Central memory CD4-positive, alpha-beta T cell (primary cell): ENCODE results near the gene LLPH.
"Not testable (repeated sequence)": the region's sequence is repeated elsewhere in the genome, so short reads cannot be mapped to it uniquely, and the experiment has no call there.

ENCODE experiments used
- DNase-seq: peaks from one replicate; pipeline ENCODE4 v3.0.0; 2022
- total RNA-seq, 3 experiments: gene quantifications; one replicate each; lab custom pipeline; 2026; lab: John Stamatoyannopoulos, UW

Gene LLPH
- 13.9 to 36.1 (median 31.9) reads per million in 3 experiments for total RNA-seq

GRCh38 chr12:66130267-66131066 is at the start of gene LLPH:
Gene LLPH, minus strand, starts transcription at chr12:66130750. Its CDS starts 1,644 bp downstream, at chr12:66129106.
- peak; percentile 86 for DNase-seq

GRCh38 chr12:66176105-66176900 is 45.8 kb upstream of the LLPH start:
- no peak for DNase-seq

DNA sequence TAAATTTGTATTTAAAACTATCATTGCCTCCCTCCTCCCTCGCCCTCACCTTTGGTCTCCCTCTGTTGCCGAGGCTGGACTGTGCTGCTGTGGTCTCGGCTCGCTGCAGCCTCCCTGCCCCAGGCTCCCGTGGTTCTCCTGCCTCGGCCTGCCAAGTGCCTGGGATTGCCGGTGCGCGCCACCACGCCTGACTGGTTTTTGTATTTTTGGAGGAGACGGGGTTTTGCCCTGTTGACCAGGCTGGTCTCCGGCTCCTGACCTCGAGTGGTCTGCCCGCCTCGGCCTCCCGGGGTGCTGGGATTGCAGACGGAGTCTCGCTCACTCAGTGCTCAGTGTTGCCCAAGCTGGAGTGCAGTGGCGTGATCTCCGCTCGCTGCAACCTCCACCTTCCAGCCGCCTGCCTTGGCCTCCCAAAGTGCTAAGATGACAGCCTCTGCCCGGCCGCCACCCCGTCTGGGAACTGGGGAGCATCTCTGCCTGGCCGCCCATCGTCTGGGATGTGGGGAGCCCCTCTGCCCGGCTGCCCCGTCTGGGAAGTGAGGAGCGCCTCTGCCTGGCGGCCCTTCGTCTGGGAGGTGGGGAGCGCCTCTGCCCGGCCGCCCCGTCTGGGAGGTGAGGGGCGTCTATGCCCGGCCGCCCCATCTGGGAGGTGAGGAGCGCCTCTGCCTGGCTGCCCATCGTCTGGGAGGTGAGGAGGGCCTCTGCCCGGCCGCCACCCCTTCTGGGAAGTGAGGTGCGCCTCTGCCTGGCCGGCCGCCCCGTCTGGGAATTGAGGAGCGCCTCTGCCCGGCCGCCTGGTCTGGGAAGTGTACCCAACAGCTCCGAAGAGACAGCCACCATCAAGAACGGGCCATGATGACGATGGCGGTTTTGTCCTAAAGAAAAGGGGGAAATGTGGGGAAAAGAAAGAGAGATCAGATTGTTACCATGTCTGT is 44.1 kb upstream of the LLPH start:
- not testable (repeated sequence) for DNase-seq

DNA sequence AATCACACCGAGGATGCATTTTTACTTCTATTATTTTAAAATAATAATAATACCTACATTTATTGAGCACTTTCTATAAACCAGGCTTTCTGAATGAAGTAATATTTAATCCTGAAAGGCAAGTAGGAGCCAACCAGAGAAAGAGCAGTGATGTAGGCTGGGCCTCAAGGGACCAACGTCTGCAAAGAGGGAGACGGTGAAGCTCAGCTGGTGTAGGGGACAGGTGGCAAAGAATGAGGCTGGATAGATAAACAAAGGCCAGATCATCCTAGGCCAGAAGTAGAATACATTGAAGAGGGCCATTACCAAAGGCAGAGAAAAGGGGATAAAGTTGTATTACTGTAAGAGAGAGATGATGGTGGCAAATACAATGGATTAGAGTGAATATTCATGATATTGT is 40.1 kb upstream of the LLPH start:
- no peak for DNase-seq

DNA sequence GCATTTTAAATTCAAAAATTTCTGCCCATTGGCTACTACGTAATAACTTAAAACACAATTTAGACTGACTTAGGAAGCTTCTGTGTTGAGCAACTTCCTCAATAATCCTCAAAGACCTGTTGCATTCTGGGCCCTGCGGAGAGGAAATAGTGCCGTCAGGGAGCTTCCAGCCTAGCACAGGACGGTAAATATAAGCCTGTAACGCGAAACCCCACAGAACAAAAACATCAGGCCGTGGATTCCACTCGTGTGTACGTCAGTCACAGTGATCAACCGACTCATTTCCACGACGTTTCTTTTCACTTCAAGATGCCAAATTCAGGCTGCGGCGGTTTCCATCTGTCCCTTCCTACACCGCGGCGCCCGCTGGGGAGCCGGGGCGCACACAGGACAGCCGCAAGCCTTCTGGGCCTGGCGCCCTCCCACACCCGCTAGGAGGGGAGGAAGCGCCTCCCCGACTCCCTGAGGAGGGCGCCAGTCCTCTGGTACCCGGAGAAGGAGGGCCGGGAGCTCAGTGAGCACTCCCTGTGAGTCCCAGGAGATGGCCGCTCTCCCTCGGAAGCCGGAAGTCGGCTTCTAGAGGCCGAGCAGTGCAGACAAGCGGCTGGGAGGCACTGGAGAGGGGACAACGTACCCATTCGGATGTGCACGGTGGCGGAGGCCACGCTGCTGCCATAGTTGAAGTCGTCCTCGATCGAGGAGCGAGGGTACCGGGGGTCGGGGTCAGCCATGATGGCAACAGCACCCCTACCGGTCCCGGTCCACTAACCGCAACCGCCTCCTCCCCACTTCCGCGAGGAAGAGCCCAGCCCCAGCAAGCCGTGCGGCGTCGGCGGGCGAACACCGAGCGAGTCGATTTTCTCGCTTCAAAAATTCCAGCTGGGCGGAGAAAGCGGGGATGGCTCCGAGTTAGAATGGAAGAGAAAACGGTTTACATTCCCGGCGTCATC is 38.9 kb upstream of the LLPH start, which contains the start of gene TMBIM4:
TMBIM4 (minus strand) TSS at position 776 of the 950 bp plus-strand sequence; CDS start at position 731, 45 bp downstream.
- DNase-seq: peak; percentile 87

DNA sequence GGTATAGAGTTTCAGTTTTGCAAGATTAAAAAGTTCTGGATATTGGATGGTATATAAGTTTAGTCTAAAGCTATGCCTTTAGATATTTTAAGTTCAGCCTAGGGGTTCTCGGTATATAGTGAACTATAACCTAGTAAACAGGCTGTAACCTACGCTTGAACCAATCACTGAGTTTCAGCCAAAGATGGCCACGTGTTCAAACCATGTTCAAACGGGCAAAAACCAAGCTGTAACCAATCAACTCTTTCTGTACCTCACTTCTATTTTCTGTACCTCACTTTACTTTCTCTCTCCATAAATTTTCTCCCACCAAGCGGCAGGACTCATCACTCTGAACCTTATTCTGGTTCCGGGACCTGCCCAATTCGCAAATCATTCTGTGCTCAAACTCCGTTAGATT is 37.9 kb upstream of the LLPH start:
- no peak for DNase-seq

DNA sequence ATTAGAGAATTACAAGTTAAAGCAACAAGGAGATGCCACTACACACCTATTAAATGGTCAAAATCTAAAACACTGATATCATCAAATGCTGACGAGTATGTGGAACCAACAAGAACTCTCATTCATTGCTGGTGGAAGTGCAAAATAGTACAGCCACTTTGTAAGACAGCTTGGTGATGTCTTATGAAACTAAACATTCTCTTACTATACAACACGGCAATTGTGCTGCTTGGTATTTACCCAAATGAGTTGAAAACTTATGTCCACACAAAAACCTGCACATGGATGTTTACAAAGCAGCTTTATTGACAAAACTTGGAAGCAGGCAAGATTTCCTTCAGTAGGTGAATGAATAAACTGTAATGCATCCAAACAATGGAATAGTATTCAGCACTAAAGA is 36.0 kb upstream of the LLPH start:
- DNase-seq: no peak

DNA sequence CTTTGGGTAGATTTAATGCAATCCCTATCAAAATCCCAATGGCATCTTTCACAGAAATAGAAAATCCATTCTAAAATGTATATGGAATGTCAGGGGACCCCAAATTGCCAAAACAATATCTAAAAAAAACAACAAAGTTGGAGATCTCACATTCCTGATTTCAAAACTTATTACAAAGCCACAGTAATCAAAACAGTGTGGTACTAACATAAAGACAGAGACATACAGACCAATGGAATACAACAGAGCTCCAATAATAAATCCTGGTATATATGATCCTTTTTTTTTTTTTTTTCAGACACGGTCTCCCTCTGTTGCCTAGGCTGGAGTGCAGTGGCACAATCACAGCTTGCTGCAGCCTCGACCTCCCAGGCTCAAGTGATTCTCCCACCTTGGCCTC is 34.6 kb upstream of the LLPH start:
- DNase-seq: no peak

- DNase-seq: no peak
Observed at GRCh38 chr12:66164349-66164821, 33.8 kb upstream of the LLPH start.

DNA sequence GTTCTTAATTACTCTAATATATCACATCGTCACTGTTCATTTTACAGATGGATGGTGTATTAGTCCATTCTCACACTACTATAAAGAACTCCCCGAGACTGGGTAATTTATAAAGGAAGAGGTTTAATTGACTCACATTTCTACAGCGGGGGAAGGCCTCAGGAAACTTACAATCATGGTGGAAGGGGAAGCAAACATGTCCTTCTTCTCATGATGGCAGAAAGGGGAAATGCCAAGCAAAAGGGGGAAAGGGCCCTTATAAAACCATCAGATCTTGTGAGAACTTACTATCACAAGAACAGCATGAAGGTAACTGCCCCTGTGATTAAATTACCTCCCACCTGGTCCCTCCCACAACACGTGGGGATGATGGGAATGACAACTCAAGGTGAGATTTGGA is 32.7 kb upstream of the LLPH start:
- DNase-seq: no peak

- no peak for DNase-seq
Observed at GRCh38 chr12:66162701-66163100, 32.2 kb upstream of the LLPH start.

DNA sequence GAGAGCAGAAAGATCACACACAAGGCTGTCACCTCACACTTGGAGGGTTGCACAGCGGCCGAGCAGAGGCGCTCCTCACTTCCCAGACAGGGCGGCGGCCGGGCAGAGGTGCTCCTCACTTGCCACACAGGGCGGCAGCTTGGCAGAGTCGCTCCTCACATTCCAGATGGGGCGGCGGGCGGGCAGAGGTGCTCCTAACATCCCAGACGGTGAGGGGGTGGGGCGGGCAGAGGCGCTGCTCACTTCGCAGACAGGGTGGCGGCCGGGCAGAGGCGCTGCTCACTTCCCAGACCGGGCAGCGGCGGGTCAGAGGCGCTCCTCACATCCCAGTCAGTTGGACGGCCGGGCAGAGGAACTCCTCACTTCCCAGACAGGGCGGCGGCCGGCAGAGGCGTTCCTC is 30.2 kb upstream of the LLPH start:
- DNase-seq: no peak

GRCh38 chr12:66159123-66159522 is 28.6 kb upstream of the LLPH start:
- DNase-seq: no peak

DNA sequence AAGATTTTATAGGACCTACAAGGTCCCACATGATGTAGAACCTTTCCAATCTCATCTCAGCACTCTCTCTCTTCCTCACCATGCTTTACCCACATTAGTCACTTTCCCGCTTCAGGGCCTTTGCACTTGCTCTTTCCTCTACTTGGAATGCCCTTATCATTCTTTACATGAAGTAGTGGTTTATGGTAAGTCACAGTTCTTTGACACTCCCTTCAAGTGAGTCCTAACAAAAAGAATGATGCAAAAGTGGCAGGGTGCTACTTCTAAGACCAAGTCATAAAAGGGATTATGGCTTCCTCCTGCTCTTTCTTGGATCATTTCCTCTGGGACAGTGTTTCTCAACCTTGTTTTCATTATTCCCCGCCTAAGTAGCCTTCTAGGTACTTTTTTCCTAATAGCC is 26.1 kb upstream of the LLPH start:
- no peak for DNase-seq

DNA sequence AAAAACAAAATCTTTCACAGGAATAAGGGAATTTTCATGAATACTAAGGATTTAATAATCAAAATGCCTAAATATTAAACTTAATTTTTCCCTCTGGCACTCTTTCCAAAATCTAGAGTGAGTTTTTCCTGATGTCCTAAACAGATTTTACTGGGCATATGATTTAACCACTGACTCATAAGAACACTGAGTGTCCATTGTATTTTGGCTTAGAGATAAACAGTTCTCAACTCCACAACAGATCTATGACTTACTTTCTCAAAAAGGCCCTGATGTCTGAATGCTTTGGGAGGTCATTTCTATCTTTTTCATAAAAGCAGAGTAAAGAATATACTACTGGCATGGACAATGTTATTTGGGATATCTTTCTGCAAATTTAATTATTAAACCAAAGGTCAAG is 24.2 kb upstream of the LLPH start:
- DNase-seq: no peak

DNA sequence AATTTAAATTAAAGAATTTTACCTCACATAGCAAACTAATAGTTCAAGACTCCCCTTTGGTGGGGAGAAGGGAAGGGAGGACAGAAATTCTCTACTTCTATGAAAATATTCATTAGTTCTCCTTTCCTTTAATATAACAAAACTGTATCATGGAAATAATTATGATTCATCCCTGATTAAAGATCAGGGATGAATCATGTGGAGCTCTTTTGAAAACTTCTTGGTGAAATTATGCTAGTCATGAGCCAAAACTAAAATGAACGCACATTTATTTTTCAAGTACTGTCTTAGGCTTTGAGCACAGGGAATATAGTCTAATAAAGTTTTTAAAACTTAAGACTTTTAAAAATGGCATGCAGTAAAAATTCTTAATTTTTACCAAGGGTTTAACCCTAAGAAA is 22.2 kb upstream of the LLPH start:
- no peak for DNase-seq

- no peak for DNase-seq
Observed at GRCh38 chr12:66149702-66150398, 19.3 kb upstream of the LLPH start.

- no peak for DNase-seq
Observed at GRCh38 chr12:66144791-66145754, 14.5 kb upstream of the LLPH start.

DNA sequence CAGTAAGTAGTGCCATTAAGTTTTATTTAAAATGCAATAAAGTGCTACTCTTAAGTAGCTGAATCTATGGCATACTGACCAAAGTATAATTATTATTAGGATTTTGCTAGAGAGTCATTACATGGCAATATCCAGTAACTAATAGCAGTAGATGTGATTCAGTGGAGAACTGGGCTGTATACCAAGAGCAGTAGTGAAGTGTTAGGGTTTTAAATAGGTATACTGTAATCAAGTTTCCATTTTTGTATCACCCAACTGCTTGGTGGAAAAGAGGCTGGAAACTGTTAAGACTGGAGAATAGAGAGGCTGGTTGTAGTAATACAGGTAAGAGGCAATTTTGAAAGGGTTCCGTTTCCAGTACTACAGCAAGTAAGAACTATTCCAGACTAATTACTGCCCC is 13.3 kb upstream of the LLPH start:
- no peak for DNase-seq

DNA sequence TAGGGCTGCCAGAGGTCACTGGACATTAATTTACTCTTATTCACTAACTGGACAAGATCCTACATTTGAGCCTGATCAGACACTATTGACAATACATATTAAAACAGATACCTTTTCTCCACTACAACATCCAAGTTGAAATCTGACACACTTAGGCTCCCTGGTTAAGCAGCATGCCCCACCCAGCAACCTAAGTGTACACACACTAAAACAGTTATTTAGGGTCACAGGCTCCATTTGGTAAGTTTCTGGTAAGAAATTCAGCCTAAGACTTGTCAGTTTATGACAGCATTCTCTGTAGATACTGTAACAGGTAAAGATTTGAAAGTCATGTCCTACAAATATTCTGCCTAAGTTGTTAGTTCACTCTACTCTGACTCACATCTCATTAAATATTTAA is 12.3 kb upstream of the LLPH start:
- DNase-seq: no peak
